Measurements from ENCODE around the gene SLC4A7. TPM values are rescaled to one million over a fixed set of nuclear protein-coding genes. Genes with fewer than 3 reads are reported as not detected.

SLC4A7 gene
- total and polyA plus RNA-seq, 2 experiments from 2014 or later = 8.0 to 54.8 TPM

DNA sequence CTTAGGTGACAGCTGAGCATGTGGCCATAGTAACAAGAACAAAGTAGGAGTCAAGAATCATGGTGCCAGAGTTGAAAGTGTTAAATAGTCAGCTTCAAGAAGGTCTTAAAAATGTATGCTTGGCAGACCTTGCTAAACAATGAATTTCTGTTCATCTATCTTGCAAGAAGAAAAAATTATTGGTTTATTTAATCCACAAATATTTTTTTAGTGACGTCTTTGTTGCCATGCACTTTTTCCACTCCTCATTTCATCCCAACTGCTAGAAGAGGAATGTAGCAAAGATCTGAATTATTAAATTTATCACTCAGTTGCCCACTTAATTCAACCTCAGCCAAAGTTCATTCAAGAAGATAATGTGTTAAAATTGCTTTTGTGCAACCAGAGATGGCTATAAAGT is 3.2 kb upstream of the SLC4A7 start:
- Histone ChIP-seq H3K9me3 (ENCODE audit: low read depth) (no peaks in the 10 kb centered on the region), H3K27me3 (no peaks in the 10 kb centered on the region), H3K27ac (no peak overlapping the region), H3K36me3 (no peaks in the 10 kb centered on the region), H3K4me1 (ENCODE audit: low read depth) (peaks cover 3% of the 10 kb centered on the region), H3K4me3 (no peak overlapping the region)
- DNase-seq (ENCODE audit: low read depth in 1 of 2, low spot score in 1 of 2) = no peak
- TF ChIP-seq, protein P1, sequence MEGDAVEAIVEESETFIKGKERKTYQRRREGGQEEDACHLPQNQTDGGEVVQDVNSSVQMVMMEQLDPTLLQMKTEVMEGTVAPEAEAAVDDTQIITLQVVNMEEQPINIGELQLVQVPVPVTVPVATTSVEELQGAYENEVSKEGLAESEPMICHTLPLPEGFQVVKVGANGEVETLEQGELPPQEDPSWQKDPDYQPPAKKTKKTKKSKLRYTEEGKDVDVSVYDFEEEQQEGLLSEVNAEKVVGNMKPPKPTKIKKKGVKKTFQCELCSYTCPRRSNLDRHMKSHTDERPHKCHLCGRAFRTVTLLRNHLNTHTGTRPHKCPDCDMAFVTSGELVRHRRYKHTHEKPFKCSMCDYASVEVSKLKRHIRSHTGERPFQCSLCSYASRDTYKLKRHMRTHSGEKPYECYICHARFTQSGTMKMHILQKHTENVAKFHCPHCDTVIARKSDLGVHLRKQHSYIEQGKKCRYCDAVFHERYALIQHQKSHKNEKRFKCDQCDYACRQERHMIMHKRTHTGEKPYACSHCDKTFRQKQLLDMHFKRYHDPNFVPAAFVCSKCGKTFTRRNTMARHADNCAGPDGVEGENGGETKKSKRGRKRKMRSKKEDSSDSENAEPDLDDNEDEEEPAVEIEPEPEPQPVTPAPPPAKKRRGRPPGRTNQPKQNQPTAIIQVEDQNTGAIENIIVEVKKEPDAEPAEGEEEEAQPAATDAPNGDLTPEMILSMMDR (IDR thresholded peaks at IDR 0.05; ENCODE audit: low read depth, low read length) = no peak

DNA sequence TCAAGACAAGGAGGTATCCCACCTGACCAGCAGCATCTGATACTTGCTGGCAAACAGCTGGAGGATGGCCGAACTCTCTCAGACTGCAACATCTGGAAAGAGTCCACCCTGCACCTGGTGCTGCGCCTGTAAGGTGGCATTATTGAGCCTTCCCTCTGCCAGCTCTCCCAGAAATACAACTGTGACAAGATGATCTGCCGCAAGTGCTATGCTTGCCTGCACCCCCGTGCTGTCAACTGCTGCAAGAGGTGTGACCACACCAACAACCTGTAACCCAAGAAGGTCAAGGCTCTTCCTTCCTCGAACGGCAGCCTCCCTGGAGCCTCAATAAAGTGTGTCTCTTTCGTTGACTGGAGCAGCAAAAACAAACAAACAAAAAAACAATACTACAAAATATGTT is 2.2 kb upstream of the SLC4A7 start:
- TF ChIP-seq, protein P1 (IDR thresholded peaks at IDR 0.05; ENCODE audit: low read depth, low read length) = no peak
- Histone ChIP-seq H3K36me3 (no peaks in the 10 kb centered on the region), H3K27ac (no peak overlapping the region), H3K4me1 (ENCODE audit: low read depth) (peaks cover 3% of the 10 kb centered on the region), H3K9me3 (ENCODE audit: low read depth) (no peaks in the 10 kb centered on the region), H3K27me3 (no peaks in the 10 kb centered on the region), H3K4me3 (no peak overlapping the region)
- no peak for DNase-seq (ENCODE audit: low read depth in 1 of 2, low spot score in 1 of 2)

DNA sequence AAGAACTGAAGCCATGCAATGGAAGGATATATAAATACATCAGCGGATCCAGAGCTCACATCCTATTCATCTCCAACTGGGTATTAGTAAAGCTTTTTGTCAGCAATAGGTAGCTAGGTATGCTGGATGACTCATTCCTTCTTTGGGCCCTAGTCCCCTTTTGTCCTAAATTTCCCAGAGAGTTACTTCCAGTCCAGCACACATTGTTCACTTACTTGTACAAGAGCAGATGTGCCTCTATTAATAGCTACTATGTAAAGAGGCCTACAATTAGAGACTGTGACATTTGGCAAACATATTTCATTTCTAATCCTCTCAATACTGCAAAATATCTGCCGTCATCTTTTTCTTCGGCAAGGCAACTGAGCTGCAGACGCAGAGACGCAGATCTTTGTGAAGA is 1.7 kb upstream of the SLC4A7 start:
- Histone ChIP-seq H3K9me3 (ENCODE audit: low read depth) (no peaks in the 10 kb centered on the region), H3K27me3 (no peaks in the 10 kb centered on the region), H3K27ac (no peak overlapping the region), H3K4me3 (no peak overlapping the region), H3K4me1 (ENCODE audit: low read depth) (peaks cover 3% of the 10 kb centered on the region), H3K36me3 (no peaks in the 10 kb centered on the region)
- no peak for DNase-seq (ENCODE audit: low read depth in 1 of 2, low spot score in 1 of 2)
- TF ChIP-seq, protein P1 (IDR thresholded peaks at IDR 0.05; ENCODE audit: low read depth, low read length) = no peak

DNA sequence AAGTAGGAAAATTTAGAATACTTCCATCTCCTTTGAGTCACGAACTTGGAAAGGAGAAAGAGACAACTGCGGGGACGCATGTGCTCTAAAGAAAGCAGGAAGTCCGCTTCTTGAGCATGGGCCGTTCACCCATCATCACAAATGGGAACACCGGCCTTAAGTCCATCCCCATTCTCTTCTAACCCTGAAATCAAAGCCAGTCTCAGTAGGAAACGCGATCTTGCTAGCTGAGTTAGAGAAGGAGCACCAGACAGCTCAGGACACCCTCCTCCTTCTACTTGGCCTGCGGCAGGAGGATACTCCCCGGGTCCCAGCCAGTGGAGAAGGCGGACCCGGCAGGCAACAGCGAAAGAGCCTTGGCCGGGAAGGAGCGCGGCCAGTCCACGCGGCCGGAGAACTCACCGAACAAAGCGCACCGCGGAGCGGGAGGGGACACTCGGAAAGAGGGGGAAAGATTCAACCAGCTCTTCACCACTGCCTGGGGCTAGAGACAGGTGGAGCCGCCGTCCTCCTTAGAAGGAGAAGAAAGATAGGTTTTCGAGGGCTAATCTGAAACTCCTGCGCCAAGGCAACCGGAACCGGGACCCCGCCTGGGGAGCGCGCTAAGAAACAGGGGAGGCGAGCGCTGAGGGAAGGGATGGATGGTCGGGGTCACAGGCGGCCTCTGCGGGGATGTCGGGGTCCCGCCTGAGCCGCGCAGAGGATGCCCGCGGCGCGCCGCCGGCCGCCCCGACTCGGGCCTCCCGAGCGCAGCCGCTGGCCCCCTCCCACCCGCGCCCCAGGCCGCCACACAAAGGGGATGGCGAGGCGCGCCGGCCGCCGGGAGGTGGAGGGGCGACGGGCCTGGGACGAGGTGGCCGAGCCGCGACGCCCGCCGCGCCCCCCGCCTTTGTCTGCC is 818 bp downstream of the SLC4A7 start:
- Histone ChIP-seq H3K36me3 (no peaks in the 10 kb centered on the region), H3K9me3 (ENCODE audit: low read depth) (no peaks in the 10 kb centered on the region), H3K27me3 (no peaks in the 10 kb centered on the region), H3K27ac (peak overlapping the region; percentile 91), H3K4me3 (peak overlapping the region; percentile 84), H3K4me1 (ENCODE audit: low read depth) (peaks cover 3% of the 10 kb centered on the region)
- peak; percentile 58 to 81 for DNase-seq (ENCODE audit: low read depth in 1 of 2, low spot score in 1 of 2)
- TF ChIP-seq, protein P1 (IDR thresholded peaks at IDR 0.05; ENCODE audit: low read depth, low read length) = no peak

DNA sequence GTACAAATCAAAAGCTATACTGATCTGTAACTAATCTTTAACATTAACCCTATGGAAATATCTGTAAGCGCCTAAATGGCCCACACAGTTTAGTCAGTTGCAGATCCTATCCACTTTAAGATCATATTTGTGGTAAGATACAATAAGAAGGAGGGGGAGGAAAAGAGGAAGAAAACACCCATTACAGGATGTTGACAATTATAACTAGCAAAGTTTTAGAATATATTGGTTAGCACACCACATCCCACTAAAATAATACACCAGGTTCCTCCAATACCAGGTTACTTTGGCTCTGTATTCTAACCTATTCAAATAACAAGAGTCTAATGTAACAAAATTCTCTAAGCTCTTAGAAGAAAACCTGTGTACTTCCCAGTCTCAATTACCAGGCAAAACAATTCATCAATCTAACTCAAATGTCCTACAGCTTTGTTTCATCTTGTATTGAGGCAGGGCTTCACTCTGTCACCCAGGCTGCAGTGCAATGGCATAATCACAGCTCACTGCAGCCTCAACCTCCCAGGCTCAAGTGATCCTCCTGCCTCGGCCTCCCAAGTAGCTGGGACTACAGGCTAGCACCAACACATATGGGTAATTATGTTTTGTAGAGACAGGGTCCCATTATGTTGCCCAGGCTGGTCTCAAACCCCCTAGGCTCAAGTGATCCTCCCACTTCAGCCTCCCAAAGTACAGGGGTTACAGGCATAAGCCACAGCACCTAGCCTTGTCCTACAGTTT is 4.2 kb downstream of the SLC4A7 start:
- DNase-seq (ENCODE audit: low read depth in 1 of 2, low spot score in 1 of 2) = no peak

More for the DNA sequence above, 4.2 kb downstream of the SLC4A7 start:
- no peaks in the 10 kb centered on the region for H3K9me3 ChIP-seq (ENCODE audit: low read depth)
- no peak overlapping the region for H3K4me3 ChIP-seq
- TF ChIP-seq, protein P1 (IDR thresholded peaks at IDR 0.05; ENCODE audit: low read depth, low read length) = no peak
- H3K4me1 ChIP-seq (ENCODE audit: low read depth) = no peaks in the 10 kb centered on the region
- no peaks in the 10 kb centered on the region for H3K36me3 ChIP-seq
- H3K27me3 ChIP-seq = no peaks in the 10 kb centered on the region
- H3K27ac ChIP-seq = no peak overlapping the region

Measured in cardiac muscle cell (in vitro differentiated cells and primary cell).